PC-9 (cell line): ENCODE results near the gene DOCK4. TPM values are rescaled to one million over a fixed set of nuclear protein-coding genes. Genes with fewer than 3 reads are reported as not detected.

Experiments
- BruUV-seq: library from RNA; stranded (reverse); fragments of 400-500 nt; replicated peaks from 2 replicates; lab custom pipeline; 2021; lab: Mats Ljungman, UMichigan
- CTCF ChIA-PET: fragments of 300-600 bp; sonication (Branson Sonifier 250); formaldehyde crosslinking; loops from one replicate; lab custom pipeline; 2022; ENCODE audit warnings: antibody characterized with exemption; lab: Charles Lee
- POLR2A ChIA-PET: fragments of 300-600 bp; sonication (Branson Sonifier 250); formaldehyde crosslinking; loops from one replicate; lab custom pipeline; 2022; ENCODE audit warnings: antibody characterized with exemption; ENCODE audit not compliant: unreplicated experiment; lab: Charles Lee
- DNase-seq, 2 experiments: peaks; one replicate each; pipeline versions ENCODE4 v3.0.0 to v3.0.0-alpha.2; 2015 to 2022; ENCODE audit warnings: mixed read lengths in 1 of 2
- H2AFZ ChIP-seq: fragments of 200-600 bp; sonication (generic); 2 replicates; pipeline ENCODE4 v1.8.1; 2017; ENCODE audit warnings: antibody characterized with exemption
- H3F3A ChIP-seq: fragments of 200-600 bp; sonication (generic); 2 replicates; pipeline ENCODE4 v1.8.1; 2017; ENCODE audit warnings: antibody characterized with exemption, mild to moderate bottlenecking, low read depth; ENCODE audit not compliant: insufficient read depth
- H3K27ac ChIP-seq: fragments of 200-600 bp; sonication (generic); 2 replicates; pipeline ENCODE4 v1.6.1; 2016; ENCODE audit warnings: mixed run types
- H3K27me3 ChIP-seq: fragments of 200-600 bp; sonication (generic); 2 replicates; pipeline ENCODE4 v1.6.1; 2016; ENCODE audit warnings: low read depth, mixed run types; ENCODE audit not compliant: insufficient read depth
- H3K36me3 ChIP-seq: fragments of 200-600 bp; sonication (generic); 2 replicates; pipeline ENCODE4 v1.6.1; 2016; ENCODE audit warnings: low read depth, mixed run types
- H3K4me1 ChIP-seq: fragments of 200-600 bp; sonication (generic); replicated peaks from 2 replicates; pipeline ENCODE4 v1.6.1; 2016; ENCODE audit warnings: mixed run types; ENCODE audit not compliant: insufficient read depth
- H3K4me2 ChIP-seq: fragments of 200-600 bp; sonication (generic); 2 replicates; pipeline ENCODE4 v1.6.1; 2017; ENCODE audit warnings: mixed run types
- H3K4me3 ChIP-seq: fragments of 200-600 bp; sonication (generic); 2 replicates; pipeline ENCODE4 v1.6.1; 2016; ENCODE audit warnings: mixed run types
- H3K79me2 ChIP-seq: fragments of 200-600 bp; sonication (generic); 2 replicates; pipeline ENCODE4 v1.6.1; 2017; ENCODE audit warnings: low read depth, mixed run types
- H3K9me2 ChIP-seq: fragments of 200-600 bp; sonication (generic); 2 replicates; pipeline ENCODE4 v1.8.1; 2017; ENCODE audit warnings: mild to moderate bottlenecking; ENCODE audit not compliant: insufficient read depth
- H3K9me3 ChIP-seq: fragments of 200-600 bp; sonication (generic); 2 replicates; pipeline ENCODE4 v1.8.1; 2016; ENCODE audit warnings: low read depth; ENCODE audit not compliant: insufficient read depth
- H4K20me1 ChIP-seq: fragments of 200-600 bp; sonication (generic); 2 replicates; pipeline ENCODE4 v1.8.1; 2017; ENCODE audit not compliant: insufficient read depth
- EZH2 ChIP-seq: fragments of 200-600 bp; sonication (generic); IDR thresholded peaks from 2 replicates; pipeline ENCODE4 v1.8.0; 2017; ENCODE audit warnings: antibody characterized with exemption, low read depth
- intact Hi-C: fragments of 100-400 bp; cut with micrococcal nuclease; formaldehyde crosslinking; loops from one replicate; pipeline ENCODE4 v1.10.0; 2022; ENCODE audit not compliant: unreplicated experiment
- total RNA-seq: library from RNA; stranded (reverse); gene quantifications from 2 replicates; pipeline ENCODE4 v1.2.3, GENCODE V29; 2021
- TF ChIP-seq, protein P1 (sequence below): fragments of 200-600 bp; sonication (generic); conservative IDR thresholded peaks from 2 replicates; pipeline ENCODE4 v1.6.1; 2017; ENCODE audit warnings: mixed run types, antibody characterized with exemption, mild to moderate bottlenecking, moderate library complexity

The DOCK4 gene
- total RNA-seq, 1 experiment from 2014 or later: 0.98 TPM

GRCh38 chr7:111775206-111775605, 431.0 kb downstream of the DOCK4 start:
- DNase-seq: no peak
- Histone ChIP-seq H2AFZ (no peak overlapping the region), H3K27ac (no peak overlapping the region), H3K9me3 (no peaks in the 10 kb centered on the region), H3K27me3 (no peaks in the 10 kb centered on the region), H3K4me3 (no peak overlapping the region), H3K79me2 (no peaks in the 10 kb centered on the region), H3K36me3 (no peaks in the 10 kb centered on the region), H4K20me1 (no peaks in the 10 kb centered on the region), H3F3A (no peaks in the 10 kb centered on the region), H3K4me1 (no peaks in the 10 kb centered on the region), H3K4me2 (no peak overlapping the region), H3K9me2 (no peaks in the 10 kb centered on the region)
- TF ChIP-seq EZH2: no peak
- TF ChIP-seq, protein P1, sequence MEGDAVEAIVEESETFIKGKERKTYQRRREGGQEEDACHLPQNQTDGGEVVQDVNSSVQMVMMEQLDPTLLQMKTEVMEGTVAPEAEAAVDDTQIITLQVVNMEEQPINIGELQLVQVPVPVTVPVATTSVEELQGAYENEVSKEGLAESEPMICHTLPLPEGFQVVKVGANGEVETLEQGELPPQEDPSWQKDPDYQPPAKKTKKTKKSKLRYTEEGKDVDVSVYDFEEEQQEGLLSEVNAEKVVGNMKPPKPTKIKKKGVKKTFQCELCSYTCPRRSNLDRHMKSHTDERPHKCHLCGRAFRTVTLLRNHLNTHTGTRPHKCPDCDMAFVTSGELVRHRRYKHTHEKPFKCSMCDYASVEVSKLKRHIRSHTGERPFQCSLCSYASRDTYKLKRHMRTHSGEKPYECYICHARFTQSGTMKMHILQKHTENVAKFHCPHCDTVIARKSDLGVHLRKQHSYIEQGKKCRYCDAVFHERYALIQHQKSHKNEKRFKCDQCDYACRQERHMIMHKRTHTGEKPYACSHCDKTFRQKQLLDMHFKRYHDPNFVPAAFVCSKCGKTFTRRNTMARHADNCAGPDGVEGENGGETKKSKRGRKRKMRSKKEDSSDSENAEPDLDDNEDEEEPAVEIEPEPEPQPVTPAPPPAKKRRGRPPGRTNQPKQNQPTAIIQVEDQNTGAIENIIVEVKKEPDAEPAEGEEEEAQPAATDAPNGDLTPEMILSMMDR: no peak
- intact Hi-C loops: no loop called here
- no TSS peak for BruUV-seq
- ChIA-PET CTCF (no interaction called here), POLR2A (no interaction called here)

- POLR2A ChIA-PET: no interaction called here
- no peak for TF ChIP-seq EZH2
- TF ChIP-seq, protein P1: no peak
- Histone ChIP-seq H3K9me2 (no peaks in the 10 kb centered on the region), H3K79me2 (no peaks in the 10 kb centered on the region), H4K20me1 (no peaks in the 10 kb centered on the region), H3K4me3 (no peak overlapping the region), H3K36me3 (no peaks in the 10 kb centered on the region), H2AFZ (no peak overlapping the region), H3K4me2 (no peak overlapping the region), H3F3A (no peaks in the 10 kb centered on the region), H3K27ac (no peak overlapping the region), H3K27me3 (no peaks in the 10 kb centered on the region), H3K4me1 (no peaks in the 10 kb centered on the region), H3K9me3 (no peaks in the 10 kb centered on the region)
- CTCF ChIA-PET: no interaction called here
- no TSS peak for BruUV-seq
- no peak for DNase-seq
- intact Hi-C loops: no loop called here
Observed at GRCh38 chr7:111772716-111773115, 433.5 kb downstream of the DOCK4 start.

DNA sequence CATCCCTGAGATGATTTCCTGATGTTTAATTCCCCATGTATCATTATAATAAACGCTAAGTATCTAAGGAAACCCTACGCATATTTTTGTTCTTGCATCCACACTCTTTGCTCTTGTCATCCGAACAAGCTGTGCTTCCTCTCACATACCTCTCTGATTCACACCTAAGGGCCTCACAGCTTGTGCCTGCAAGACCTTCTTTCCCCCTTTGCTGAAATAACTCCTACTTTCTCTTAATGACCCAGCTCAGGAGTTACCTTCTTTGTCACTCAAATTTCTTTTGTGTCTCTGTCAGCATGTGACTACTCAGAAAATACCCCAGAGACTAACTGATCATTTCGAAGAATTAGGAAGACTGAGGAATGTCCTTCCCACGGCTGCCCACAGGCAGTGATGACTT, 434.6 kb downstream of the DOCK4 start:
- ChIA-PET POLR2A (no interaction called here), CTCF (no interaction called here)

More for the DNA sequence above, 434.6 kb downstream of the DOCK4 start:
- Histone ChIP-seq H3K4me2 (no peak overlapping the region), H3K27ac (no peak overlapping the region), H3K4me3 (no peak overlapping the region), H3K9me3 (no peaks in the 10 kb centered on the region), H3F3A (no peaks in the 10 kb centered on the region), H3K36me3 (no peaks in the 10 kb centered on the region), H3K79me2 (no peaks in the 10 kb centered on the region), H3K27me3 (no peaks in the 10 kb centered on the region), H3K9me2 (no peaks in the 10 kb centered on the region), H3K4me1 (no peaks in the 10 kb centered on the region), H2AFZ (no peak overlapping the region), H4K20me1 (no peaks in the 10 kb centered on the region)
- BruUV-seq: no TSS peak
- TF ChIP-seq, protein P1: no peak
- no peak for TF ChIP-seq EZH2
- intact Hi-C loops: no loop called here
- DNase-seq: no peak
